GM12865 (cell line): Measurements from ENCODE around the gene C9orf50.
"Not testable (repeated sequence)": the region's sequence is repeated elsewhere in the genome, so short reads cannot be mapped to it uniquely, and the experiment has no call there.

Source experiments
- DNase-seq: peaks from one replicate; pipeline ENCODE4 v3.0.0; 2010; ENCODE audit warnings: low read depth
- H3K4me3 ChIP-seq: 2 replicates; pipeline ENCODE4 v1.5.1; 2011; ENCODE audit warnings: mild to moderate bottlenecking, low read depth, low read length, control low read depth
- CTCF ChIP-seq: IDR thresholded peaks from 2 replicates; pipeline ENCODE4 v1.5.1; 2011; ENCODE audit warnings: low read length, control low read depth, low read depth, inconsistent platforms; ENCODE audit not compliant: insufficient read depth; ENCODE audit errors: missing control alignments

C9orf50 gene

GRCh38 chr9:129596541-129597331 lies 24.2 kb downstream of the C9orf50 start:
- H3K4me3 ChIP-seq: peak overlapping the region; percentile 8; the same call in 1 of the 2 replicates
- TF ChIP-seq CTCF: no peak
- DNase-seq: no peak

- no peak overlapping the region for H3K4me3 ChIP-seq
- TF ChIP-seq CTCF: no peak
- no peak for DNase-seq
Measured at GRCh38 chr9:129595903-129596540, 24.9 kb downstream of the C9orf50 start.

- DNase-seq: no peak
- TF ChIP-seq CTCF: no peak
Measured at GRCh38 chr9:129595311-129595741, 25.6 kb downstream of the C9orf50 start.

GRCh38 chr9:129594632-129595031 lies 26.3 kb downstream of the C9orf50 start:
- no peak overlapping the region for H3K4me3 ChIP-seq
- no peak for TF ChIP-seq CTCF
- no peak for DNase-seq

More at GRCh38 chr9:129595311-129595741, 25.6 kb downstream of the C9orf50 start:
- H3K4me3 ChIP-seq: no peak overlapping the region

- not testable (repeated sequence) for DNase-seq, H3K4me3 ChIP-seq
Measured at GRCh38 chr9:129592790-129593189, 28.1 kb downstream of the C9orf50 start.

- no peak overlapping the region for H3K4me3 ChIP-seq
- no peak for TF ChIP-seq CTCF
- no peak for DNase-seq
Measured at GRCh38 chr9:129591916-129592315, 29.0 kb downstream of the C9orf50 start.

- TF ChIP-seq CTCF: no peak
- no peak for DNase-seq
- H3K4me3 ChIP-seq: no peak overlapping the region
Measured at GRCh38 chr9:129590466-129590865, 30.4 kb downstream of the C9orf50 start.
